Astrocyte (in vitro differentiated cells and primary cell): ENCODE measurements around the gene DCLK1.
"Not testable (repeated sequence)": the region's sequence is repeated elsewhere in the genome, so short reads cannot be mapped to it uniquely, and the experiment has no call there.

Experiments
- CTCF ChIP-seq: IDR thresholded peaks from 2 replicates; pipeline ENCODE4 v1.5.1; 2011; ENCODE audit warnings: low read depth, mild to moderate bottlenecking, inconsistent platforms, low read length, moderate library complexity; ENCODE audit not compliant: insufficient read depth
- EZH2 ChIP-seq: IDR thresholded peaks from 2 replicates; pipeline ENCODE4 v1.6.1; 2012; ENCODE audit warnings: mild to moderate bottlenecking, low read length, inconsistent platforms; ENCODE audit not compliant: insufficient read depth

- not testable (repeated sequence) for TF ChIP-seq CTCF, EZH2
These were observed 164.2 kb downstream of the DCLK1 start for GRCh38 chr13:35966951-35967350.
